Measurements from ENCODE around the gene CPN2.

The CPN2 gene

GRCh38 chr3:194351080-194351672 is at the start of gene CPN2:
TSS of gene CPN2 (minus strand) at chr3:194351328. CDS start at chr3:194342702, 8,626 bp downstream.
- no peak for DNase-seq

DNA sequence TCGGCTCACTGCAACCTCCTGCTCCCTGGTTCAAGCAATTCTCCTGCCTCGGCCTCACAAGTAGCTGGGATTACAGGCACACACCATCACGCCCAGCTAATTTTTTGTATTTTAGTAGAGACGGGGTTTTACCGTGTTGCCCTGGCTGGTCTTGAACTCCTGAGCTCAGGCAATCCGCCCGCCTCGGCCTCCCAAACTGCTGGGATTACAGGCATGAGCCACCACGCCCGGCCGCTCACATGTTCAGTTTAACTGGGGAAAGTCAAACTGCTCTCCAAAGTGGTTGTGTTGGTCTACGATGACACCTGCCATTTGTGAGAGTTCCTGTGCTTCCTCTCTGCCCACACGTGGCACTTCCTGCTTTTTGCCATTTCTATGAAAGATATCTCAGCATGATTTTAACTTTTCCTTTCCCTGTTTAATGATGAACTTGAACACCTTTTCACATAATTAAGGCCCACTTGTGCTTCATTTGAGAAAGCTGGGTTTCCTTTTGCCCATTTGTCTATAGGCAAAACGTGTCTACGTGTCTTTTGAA is 48.8 kb upstream of the CPN2 start:
- no peak for DNase-seq

DNA sequence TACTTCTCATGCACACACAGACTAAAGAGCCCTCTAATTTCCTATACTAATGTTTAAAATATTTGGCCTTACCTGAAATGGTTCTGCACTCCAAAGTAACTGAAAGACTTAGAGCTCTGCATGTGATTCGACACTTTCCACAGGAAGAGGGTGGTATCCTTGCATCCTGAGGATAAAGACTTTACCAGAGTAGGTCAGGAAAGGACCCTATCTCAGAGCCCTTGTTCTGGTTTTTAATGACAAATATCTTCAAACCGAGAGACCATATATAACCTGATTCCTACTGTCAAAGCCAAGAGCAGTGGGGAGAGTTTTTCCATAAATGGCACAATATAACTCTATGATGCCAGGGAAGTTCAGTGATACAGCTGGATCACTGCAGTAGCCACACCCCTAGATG is 48.0 kb upstream of the CPN2 start, which contains the start of gene GP5:
Gene GP5 (minus strand): TSS at position 101 of the 400 bp plus-strand sequence. CDS start 984 bp downstream, outside the sequence.
- no peak for DNase-seq

DNA sequence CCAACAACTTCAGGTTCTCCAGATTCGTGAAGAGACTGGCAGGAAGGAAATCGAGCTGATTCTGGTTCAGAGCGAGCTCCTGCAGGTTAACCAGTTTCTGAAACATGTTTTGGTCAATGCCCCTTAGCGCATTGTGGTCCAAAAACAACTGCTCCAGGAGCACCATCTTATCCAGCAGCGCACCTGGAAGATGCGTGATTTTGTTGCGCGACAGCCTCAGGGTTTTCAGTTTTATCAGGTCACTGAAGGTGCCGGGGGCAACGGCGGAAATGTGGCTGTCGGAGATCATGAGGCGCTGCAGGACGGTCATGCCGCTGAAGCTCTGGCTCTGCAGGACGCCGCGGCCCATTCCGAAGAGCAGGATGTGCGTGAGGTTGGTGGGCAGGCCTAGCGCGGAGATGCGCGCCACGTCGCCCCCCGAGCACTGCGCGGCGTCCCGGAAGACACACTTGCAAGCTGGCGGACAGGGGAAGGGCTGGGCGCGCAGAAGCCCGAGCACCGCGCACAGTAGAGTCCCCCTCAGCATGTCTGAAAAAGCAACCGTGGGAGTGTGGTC is 46.7 kb upstream of the CPN2 start:
- no peak for DNase-seq

GRCh38 chr3:194396859-194397756 is 46.0 kb upstream of the CPN2 start:
- DNase-seq, result no peak

GRCh38 chr3:194396539-194396858 is 45.4 kb upstream of the CPN2 start:
- DNase-seq, result no peak

- DNase-seq, result peak; percentile 60
These were observed 44.8 kb upstream of the CPN2 start for GRCh38 chr3:194395778-194396538.

- peak; percentile 60 for DNase-seq
These were observed 44.1 kb upstream of the CPN2 start for GRCh38 chr3:194395212-194395611.

DNA sequence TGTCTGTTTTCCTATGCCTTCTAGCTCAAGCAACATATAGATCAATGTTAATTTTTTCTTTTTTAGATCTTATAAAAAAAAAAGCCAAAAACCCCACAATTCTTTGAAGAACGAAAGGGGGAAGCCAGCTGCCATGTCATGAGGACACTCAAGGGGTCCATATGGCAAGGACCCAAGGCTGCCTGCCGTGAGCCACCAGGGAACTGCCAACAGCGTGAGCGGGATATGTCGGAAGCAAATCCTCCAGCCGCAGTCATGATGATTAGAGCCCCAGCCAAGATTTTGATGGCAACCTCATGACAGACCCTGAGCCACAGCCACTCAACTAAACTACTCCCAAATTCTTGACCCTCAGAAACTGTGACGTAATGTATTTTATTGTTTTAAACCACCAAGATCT is 41.4 kb upstream of the CPN2 start:
- no peak for DNase-seq

DNA sequence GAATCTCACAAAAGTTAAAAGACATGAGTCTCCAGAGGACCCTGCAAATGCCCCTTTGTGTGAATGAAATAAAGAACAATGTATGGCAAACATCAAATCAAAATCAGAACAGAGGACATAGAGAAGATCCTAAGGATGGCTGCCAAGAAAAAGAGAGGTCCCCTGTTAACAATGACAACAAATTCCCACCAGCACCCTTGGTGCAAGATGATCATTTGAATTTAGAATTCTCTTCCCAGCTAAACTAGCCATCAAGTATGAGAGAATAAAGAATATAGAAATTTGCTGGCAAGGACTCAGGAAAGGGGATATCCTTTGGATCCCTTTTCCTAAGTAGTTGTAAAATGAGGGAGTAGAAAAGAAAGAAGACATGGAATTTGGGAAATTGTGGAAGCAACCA is 39.7 kb upstream of the CPN2 start:
- no peak for DNase-seq

DNA sequence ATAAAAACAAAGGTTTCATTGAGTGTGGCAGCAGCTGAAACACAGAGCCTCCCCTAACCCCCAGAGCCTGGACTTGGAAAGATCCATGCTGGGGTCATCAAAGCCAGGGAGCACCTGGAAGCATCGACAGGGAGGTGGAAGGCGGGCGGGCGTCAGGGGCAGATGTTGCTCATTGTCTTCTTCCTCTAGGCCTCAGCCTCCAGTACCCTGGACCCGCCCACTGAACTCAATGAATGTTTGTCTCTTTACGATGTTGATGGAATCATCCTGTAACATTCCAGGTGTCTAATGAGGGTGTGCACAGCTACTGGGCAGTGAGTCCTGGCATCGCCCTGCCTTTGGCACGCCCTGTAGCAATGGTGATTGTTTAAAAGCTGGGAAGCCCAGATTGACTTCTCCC is 38.1 kb upstream of the CPN2 start:
- DNase-seq, result no peak

DNA sequence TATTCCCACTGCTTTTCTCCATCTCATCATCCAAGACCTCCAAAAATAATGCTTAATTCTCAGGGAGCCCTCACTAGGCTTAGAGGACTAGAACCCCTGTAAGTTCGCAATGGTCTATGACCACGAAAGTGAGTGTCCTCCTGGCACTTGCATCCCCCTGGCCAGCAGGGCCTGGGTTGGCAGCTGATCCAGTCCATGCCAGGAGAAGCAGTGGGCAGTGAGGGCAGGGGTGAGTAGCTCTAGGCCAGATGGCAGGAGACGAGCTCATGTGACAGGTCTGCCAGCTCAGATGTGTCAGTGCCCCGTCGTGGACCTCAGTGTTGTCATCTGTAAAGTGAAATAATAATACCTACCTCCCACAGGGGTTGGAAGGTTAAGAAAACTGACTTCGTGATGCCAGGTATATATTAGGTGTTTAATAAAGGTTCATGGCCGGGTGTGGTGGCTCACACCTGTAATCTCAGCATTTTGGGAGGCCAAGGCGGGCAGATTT is 36.8 kb upstream of the CPN2 start:
- no peak for DNase-seq

DNA sequence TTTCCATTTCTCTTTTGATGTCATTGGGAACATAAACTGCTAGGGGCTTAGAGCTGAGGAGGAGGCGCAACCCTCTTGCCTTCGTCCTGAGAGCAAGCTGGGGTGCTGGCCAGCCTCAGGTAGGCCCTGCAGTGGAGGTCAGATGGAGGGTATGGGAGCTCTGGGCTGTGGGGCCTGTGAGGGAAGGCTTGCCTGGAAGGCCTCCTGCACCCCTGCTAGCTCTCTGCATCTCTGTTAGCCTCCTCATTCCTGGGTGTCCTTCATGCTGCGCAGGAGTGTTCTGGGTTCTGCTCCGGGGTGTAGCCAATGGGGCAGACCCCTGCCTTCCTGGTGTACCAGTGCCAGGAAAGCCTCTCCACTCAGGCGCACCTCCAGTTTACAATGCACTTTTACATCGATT is 36.1 kb upstream of the CPN2 start:
- no peak for DNase-seq

GRCh38 chr3:194386648-194387047 is 35.5 kb upstream of the CPN2 start:
- no peak for DNase-seq

DNA sequence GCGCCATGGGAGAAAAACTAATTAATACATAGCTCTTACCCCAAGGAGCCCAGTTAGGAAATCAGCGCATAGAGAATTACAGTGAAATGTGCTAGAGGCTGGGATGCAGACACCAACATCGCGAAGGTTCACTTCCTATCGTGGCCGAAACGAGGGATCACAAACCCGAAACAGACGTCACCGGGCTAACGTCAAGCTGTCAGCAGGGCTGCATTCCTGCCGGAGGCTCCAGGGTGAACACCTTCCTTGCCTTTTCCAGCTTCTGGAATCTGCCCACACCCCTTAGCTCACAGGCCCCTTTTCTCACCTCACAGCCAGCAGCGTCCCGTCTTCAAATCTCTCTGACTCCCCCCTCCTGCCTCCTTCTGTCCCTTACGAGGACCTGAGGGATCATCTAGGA is 34.9 kb upstream of the CPN2 start:
- DNase-seq, result no peak

DNA sequence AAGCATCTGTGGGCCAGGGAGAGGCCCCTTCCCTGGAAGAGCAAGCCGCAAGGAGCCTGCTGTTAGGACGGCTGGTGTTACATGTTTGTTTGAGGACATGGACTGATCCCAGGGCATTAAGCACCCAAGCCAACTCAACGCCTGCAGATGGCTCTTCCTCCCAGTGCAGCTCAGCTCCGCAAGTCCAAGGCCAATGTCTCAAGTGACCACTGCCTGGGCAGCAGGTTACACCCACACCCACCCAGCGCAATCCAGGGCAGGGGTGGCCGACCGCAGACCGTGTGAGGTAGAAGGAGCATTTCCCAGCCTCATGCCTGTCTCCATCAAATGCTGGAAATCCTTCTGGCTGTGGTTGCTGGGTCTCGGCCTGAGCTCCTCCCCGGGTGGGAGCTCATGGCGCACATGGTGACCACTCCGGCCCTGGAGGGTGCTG is 33.5 kb upstream of the CPN2 start:
- DNase-seq, result no peak

GRCh38 chr3:194384156-194384555 is 33.0 kb upstream of the CPN2 start:
- no peak for DNase-seq

DNA sequence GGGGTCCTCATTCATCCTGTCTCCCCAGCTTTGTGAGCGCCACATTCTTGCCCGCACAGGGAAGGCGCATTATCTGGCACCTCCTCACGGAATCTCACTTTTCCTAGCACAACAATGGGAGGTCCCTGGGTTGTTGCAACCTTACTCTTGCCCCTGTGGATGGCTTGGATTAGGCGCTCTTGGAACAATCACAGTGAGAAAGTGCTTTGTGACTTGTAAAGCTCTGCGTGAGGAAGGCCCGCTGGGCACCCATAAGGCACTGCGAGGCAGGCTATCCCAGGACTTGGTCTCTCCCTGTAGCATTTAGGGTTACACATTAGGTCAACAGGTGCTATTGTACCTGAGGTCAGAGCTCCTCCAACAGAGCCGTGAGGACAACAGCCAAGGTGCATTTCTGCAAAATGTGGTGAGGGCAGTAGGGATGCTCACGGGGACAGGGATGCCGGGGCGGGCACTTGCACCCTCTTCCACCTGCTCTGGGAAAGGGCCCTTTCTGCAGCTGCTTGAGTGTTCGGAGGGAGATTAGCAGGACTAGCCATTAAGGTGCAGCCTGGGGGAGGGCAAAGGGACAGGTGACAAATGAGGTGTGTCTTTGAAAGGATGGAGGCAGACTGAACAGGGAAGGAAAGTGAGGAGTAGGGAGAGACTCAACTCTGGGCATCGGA is 32.3 kb upstream of the CPN2 start:
- DNase-seq, result no peak

- no peak for DNase-seq
These were observed 31.7 kb upstream of the CPN2 start for GRCh38 chr3:194382892-194383223.

DNA sequence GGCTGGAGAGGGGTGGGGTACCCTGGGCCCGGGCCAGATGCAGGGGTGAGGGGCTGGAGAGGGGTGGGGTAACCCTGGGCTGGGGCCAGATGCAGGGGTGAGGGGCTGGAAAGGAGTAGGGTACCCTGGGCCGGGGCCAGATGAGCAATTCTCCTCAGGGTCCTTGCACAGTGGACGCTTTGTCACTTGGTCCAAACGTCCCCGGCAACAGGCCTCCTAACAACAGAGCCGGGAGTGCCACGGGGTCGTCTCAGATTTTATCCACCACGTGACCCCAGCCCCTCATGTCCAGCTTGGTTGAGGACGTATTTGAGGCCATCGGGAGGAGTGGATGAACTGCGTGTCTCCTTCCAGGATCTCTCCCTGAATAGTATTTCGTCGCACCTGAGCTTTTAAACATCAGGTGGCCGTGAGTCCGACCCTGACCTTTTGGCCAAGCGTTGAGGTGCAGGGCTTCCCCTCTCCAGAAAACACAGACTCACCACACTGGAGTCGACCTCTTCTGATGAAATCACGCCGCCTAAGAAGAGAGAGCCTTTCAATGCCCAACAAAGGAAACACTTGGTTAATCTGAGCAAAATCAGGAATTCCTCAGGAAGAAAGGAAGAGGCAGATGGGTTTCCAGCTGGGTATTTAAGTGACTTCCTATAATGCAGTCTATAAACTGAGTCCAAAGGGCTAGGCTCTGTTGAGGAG is 31.2 kb upstream of the CPN2 start:
- no peak for DNase-seq

GRCh38 chr3:194381460-194381875 is 30.3 kb upstream of the CPN2 start:
- no peak for DNase-seq

GRCh38 chr3:194380326-194380725 is 29.2 kb upstream of the CPN2 start:
- no peak for DNase-seq

Data from fibroblast of skin of right biceps (primary cell).